GM12801 (cell line): ENCODE data around the gene TPRN.

Experiments
- CTCF ChIP-seq: IDR thresholded peaks from one replicate; pipeline ENCODE4 v1.5.1; 2011; ENCODE audit warnings: control low read depth; ENCODE audit not compliant: insufficient read length; ENCODE audit errors: extremely low read depth

Gene TPRN

GRCh38 chr9:137150617-137151457, 49.7 kb downstream of the TPRN start:
- TF ChIP-seq CTCF: no peak

GRCh38 chr9:137149942-137150616, 50.5 kb downstream of the TPRN start:
- TF ChIP-seq CTCF: no peak

DNA sequence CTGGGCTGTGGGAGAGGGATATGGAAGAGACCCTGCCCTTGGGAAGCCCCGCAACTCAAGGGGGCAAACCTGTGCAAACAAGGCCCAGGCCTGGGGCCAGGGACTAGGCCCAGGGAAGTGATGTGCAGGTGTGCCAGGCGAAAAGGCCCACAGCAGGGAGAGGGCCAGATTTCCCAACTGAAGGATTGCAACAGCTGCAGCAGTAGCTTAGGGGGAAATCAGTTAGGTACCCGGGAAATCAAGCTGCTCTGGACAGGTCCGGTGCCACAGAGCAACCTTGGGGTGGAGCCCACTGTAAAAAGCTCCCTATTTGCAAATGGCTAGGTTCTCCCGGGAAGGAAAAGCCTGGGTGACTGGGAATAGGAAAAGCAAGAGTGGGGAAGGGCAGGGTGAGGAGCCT, 51.2 kb downstream of the TPRN start:
- no peak for TF ChIP-seq CTCF

- TF ChIP-seq CTCF: no peak
These were observed 51.9 kb downstream of the TPRN start for GRCh38 chr9:137148661-137149060.

- TF ChIP-seq CTCF: no peak
These were observed 52.3 kb downstream of the TPRN start for GRCh38 chr9:137148242-137148641.

- no peak for TF ChIP-seq CTCF
These were observed 52.8 kb downstream of the TPRN start for GRCh38 chr9:137147793-137148160.

DNA sequence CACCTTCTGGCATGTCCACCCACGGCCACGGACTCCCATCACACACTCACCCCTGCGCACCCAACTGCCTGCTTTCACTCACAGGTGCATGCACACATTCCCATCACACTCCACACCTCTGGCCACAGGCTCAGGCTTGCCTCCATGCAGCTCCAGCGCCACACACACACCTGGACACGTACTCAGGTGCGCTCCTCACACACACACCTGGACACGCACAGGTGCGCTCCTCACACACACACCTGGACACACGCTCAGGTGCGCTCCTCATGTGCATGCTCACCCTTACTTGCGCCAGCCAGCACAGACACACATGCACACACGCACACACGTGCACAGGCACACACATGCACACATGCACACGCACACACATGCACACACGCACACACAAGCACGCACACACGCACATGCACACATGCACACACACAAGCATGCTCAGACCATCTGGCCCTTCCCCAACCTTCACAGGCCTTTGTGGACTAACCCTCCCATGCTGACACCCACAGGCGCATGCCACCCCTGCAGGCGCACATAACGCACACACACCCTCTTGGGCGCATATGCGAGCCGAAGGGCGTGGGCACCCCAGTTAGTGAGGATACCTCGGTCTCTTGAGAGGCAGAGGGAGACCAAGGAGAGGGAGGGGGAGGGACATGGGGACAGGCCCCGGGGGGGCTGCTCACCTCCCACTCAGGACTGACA, 53.3 kb downstream of the TPRN start:
- TF ChIP-seq CTCF: no peak
